ENCODE data around the gene UAP1L1. TPM values are rescaled to one million over a fixed set of nuclear protein-coding genes. Genes with fewer than 3 reads are reported as not detected.

UAP1L1 gene
- total and polyA plus RNA-seq, 9 of the 15 experiments (the other 6 are each of a cell fraction or from before 2014, with no cell fraction given), result 0.20 to 8.6 (median 3.7) TPM

DNA sequence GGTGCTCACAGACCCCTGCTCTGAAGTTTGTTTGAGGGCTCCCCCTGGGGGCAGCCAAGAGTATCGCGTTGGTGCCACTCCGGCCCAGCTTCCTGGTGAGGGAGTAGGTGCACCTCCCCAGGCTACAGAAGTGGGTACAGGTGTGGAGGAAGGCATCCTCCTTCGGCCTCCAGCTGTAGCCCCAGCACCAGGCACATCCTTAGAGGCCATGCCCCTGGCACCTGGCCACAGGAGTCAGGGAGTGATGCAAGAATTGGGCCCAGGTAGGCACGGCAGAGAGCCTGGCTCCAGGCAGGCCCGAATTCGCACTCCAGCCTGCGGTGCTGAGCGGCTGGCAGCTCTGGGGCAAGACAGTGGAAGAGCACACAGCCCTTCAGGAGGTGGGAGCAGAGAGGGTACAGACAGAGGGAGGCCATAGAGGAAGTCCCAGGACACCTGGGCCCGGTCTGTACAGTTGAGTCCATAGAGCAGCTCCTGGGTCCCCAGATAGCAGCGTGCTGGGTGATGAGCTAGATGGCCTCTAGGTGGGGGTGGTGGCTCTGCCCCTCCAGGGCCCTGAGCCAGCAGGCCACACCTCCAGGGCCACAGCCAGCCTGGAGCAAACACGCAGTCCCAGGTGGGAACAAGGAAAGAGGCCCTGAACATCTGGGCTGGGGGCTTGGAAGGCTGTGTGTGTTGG lies 9.3 kb upstream of the UAP1L1 start (continued):
- TF ChIP-seq NFIC (IDR thresholded peaks at IDR 0.05), result peak; percentile 52
- peak in 1 of 2 experiments; percentile 65; a peak in 3 of 4 replicates for TF ChIP-seq RAD21 (CRISPR knock-in tag; conservative IDR thresholded peaks at IDR 0.05 in 1 of 2, IDR thresholded peaks at IDR 0.05 in 1 of 2)
- TF ChIP-seq ZKSCAN1 (IDR thresholded peaks at IDR 0.05; ENCODE audit: low read depth, low read length), result 0 out of 2 replicates have a peak, but pooled peaks have one; percentile 20
- TF ChIP-seq IFI16 (CRISPR knock-in tag; IDR thresholded peaks at IDR 0.05), result no peak
- TF ChIP-seq, protein P1, sequence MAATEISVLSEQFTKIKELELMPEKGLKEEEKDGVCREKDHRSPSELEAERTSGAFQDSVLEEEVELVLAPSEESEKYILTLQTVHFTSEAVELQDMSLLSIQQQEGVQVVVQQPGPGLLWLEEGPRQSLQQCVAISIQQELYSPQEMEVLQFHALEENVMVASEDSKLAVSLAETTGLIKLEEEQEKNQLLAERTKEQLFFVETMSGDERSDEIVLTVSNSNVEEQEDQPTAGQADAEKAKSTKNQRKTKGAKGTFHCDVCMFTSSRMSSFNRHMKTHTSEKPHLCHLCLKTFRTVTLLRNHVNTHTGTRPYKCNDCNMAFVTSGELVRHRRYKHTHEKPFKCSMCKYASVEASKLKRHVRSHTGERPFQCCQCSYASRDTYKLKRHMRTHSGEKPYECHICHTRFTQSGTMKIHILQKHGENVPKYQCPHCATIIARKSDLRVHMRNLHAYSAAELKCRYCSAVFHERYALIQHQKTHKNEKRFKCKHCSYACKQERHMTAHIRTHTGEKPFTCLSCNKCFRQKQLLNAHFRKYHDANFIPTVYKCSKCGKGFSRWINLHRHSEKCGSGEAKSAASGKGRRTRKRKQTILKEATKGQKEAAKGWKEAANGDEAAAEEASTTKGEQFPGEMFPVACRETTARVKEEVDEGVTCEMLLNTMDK (IDR thresholded peaks at IDR 0.05; ENCODE audit: borderline replicate concordance, insufficient read depth, low read depth, low read length, poor library complexity, severe bottlenecking), result peak; percentile 77
- TF ChIP-seq SMC3 (conservative IDR thresholded peaks at IDR 0.05; ENCODE audit: insufficient read depth, low read depth, low read length), result peak; percentile 43; the same call in 1 of the 2 replicates
- TF ChIP-seq, protein P2, sequence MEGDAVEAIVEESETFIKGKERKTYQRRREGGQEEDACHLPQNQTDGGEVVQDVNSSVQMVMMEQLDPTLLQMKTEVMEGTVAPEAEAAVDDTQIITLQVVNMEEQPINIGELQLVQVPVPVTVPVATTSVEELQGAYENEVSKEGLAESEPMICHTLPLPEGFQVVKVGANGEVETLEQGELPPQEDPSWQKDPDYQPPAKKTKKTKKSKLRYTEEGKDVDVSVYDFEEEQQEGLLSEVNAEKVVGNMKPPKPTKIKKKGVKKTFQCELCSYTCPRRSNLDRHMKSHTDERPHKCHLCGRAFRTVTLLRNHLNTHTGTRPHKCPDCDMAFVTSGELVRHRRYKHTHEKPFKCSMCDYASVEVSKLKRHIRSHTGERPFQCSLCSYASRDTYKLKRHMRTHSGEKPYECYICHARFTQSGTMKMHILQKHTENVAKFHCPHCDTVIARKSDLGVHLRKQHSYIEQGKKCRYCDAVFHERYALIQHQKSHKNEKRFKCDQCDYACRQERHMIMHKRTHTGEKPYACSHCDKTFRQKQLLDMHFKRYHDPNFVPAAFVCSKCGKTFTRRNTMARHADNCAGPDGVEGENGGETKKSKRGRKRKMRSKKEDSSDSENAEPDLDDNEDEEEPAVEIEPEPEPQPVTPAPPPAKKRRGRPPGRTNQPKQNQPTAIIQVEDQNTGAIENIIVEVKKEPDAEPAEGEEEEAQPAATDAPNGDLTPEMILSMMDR (IDR thresholded peaks at IDR 0.05 in 2 of 3, conservative IDR thresholded peaks at IDR 0.05 in 1 of 3; ENCODE audit: insufficient read depth in 2 of 3, low read depth in 1 of 3, low read length in 3 of 3), result peak; percentile 76 to 89 (median 84)
- TF ChIP-seq MCM2 (IDR thresholded peaks at IDR 0.05; ENCODE audit: low read depth), result no peak
- TF ChIP-seq, protein P3, sequence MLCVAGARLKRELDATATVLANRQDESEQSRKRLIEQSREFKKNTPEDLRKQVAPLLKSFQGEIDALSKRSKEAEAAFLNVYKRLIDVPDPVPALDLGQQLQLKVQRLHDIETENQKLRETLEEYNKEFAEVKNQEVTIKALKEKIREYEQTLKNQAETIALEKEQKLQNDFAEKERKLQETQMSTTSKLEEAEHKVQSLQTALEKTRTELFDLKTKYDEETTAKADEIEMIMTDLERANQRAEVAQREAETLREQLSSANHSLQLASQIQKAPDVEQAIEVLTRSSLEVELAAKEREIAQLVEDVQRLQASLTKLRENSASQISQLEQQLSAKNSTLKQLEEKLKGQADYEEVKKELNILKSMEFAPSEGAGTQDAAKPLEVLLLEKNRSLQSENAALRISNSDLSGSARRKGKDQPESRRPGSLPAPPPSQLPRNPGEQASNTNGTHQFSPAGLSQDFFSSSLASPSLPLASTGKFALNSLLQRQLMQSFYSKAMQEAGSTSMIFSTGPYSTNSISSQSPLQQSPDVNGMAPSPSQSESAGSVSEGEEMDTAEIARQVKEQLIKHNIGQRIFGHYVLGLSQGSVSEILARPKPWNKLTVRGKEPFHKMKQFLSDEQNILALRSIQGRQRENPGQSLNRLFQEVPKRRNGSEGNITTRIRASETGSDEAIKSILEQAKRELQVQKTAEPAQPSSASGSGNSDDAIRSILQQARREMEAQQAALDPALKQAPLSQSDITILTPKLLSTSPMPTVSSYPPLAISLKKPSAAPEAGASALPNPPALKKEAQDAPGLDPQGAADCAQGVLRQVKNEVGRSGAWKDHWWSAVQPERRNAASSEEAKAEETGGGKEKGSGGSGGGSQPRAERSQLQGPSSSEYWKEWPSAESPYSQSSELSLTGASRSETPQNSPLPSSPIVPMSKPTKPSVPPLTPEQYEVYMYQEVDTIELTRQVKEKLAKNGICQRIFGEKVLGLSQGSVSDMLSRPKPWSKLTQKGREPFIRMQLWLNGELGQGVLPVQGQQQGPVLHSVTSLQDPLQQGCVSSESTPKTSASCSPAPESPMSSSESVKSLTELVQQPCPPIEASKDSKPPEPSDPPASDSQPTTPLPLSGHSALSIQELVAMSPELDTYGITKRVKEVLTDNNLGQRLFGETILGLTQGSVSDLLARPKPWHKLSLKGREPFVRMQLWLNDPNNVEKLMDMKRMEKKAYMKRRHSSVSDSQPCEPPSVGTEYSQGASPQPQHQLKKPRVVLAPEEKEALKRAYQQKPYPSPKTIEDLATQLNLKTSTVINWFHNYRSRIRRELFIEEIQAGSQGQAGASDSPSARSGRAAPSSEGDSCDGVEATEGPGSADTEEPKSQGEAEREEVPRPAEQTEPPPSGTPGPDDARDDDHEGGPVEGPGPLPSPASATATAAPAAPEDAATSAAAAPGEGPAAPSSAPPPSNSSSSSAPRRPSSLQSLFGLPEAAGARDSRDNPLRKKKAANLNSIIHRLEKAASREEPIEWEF (CRISPR knock-in tag; IDR thresholded peaks at IDR 0.05), result no peak
- TF ChIP-seq CREB1 (IDR thresholded peaks at IDR 0.05), result no peak
- no peak for TF ChIP-seq CREB1 (CRISPR knock-in tag; IDR thresholded peaks at IDR 0.05)
- no peak for TF ChIP-seq KLF1 (tag; IDR thresholded peaks at IDR 0.05)
- TF ChIP-seq YY1 (IDR thresholded peaks at IDR 0.05; ENCODE audit: borderline replicate concordance in 1 of 3, control insufficient read depth in 1 of 3, extremely low read depth in 1 of 3, insufficient read depth in 3 of 3, insufficient read length in 1 of 3, insufficient replicate concordance in 2 of 3, low read depth in 1 of 3, low read length in 2 of 3), result peak in 1 of 3 experiments; percentile 32
- TF ChIP-seq TBL1XR1 (IDR thresholded peaks at IDR 0.05; ENCODE audit: low read length in 2 of 2), result no peak
- TF ChIP-seq, protein P4, sequence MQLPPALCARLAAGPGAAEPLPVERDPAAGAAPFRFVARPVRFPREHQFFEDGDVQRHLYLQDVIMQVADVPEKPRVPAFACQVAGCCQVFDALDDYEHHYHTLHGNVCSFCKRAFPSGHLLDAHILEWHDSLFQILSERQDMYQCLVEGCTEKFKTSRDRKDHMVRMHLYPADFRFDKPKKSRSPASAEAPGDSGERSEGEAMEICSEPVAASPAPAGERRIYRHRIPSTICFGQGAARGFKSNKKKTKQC (CRISPR knock-in tag; IDR thresholded peaks at IDR 0.05), result peak; percentile 53; the same call in 1 of the 2 replicates
- peak; percentile 45; the same call in 1 of the 2 replicates for TF ChIP-seq LCOR (CRISPR knock-in tag; IDR thresholded peaks at IDR 0.05)

Data from K562 (cell line).